Uterus (tissue), 2 donors: ENCODE measurements around the gene CENPB.

Experiments used
- POLR2A ChIP-seq, 2 donors: fragments of 450-650 bp; IDR thresholded peaks; one replicate each; pipeline ENCODE4 v1.6.1; 2016; ENCODE audit warnings: antibody characterized with exemption in 2 of 2, mild to moderate bottlenecking in 1 of 2, moderate library complexity in 1 of 2
- TF ChIP-seq, protein P1 (sequence below), 4 experiments: fragments of 200-600 bp in 2 of 4; fragments of 450-650 bp in 2 of 4; sonication (generic) in 2 of 4; IDR thresholded peaks; one replicate each; pipeline ENCODE4 v1.5.1; 2016 to 2019; ENCODE audit warnings: antibody characterized with exemption in 4 of 4, mild to moderate bottlenecking in 2 of 4, moderate library complexity in 1 of 4

DNA sequence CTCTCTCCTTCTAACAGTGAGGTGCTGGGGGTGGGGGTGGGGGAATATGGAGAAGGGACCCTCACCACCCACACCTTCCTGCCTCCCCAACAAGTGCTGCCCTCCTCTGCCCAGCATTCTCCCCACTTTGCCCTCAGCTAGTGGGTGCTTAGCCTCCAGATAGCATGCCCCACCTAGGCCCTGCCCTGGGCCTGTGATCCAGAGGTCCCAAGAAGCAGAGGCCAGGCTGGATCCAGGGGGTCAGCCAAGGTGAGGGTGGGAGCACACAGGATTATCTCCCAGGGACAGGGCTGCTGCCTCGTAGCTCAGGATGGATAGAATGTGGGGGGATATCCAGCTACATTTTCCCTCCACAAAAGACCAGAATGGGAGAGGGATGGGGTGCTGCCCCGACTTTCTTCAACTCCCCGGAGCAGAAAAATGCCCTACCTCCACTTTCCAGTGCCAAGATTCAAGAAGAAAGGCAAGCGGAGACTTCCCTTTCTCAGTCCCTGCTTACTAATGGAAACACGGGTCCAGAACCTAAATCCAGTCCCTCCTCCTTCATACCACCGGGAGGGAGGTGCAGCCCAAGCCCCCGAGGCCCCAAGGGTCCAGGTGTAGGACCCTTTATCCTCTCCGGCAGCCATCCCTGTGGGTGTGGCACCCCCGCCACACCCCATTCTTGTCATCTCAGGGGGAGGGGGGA, 20.0 kb downstream of the CENPB start:
- TF ChIP-seq, protein P1, sequence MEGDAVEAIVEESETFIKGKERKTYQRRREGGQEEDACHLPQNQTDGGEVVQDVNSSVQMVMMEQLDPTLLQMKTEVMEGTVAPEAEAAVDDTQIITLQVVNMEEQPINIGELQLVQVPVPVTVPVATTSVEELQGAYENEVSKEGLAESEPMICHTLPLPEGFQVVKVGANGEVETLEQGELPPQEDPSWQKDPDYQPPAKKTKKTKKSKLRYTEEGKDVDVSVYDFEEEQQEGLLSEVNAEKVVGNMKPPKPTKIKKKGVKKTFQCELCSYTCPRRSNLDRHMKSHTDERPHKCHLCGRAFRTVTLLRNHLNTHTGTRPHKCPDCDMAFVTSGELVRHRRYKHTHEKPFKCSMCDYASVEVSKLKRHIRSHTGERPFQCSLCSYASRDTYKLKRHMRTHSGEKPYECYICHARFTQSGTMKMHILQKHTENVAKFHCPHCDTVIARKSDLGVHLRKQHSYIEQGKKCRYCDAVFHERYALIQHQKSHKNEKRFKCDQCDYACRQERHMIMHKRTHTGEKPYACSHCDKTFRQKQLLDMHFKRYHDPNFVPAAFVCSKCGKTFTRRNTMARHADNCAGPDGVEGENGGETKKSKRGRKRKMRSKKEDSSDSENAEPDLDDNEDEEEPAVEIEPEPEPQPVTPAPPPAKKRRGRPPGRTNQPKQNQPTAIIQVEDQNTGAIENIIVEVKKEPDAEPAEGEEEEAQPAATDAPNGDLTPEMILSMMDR (IDR thresholded peaks at IDR 0.05): no peak
- TF ChIP-seq POLR2A (IDR thresholded peaks at IDR 0.05): no peak
